GM23338 (cell line): ENCODE measurements around the gene ZNRF2. TPM values are rescaled to one million over a fixed set of nuclear protein-coding genes. Genes with fewer than 3 reads are reported as not detected.

ENCODE experiments used
- ATAC-seq: fragments of 200-7000 bp; cut with Tn5 transposase; 3 replicates; pipeline ENCODE4 v1.9.1; 2020
- DNase-seq: peaks from one replicate; pipeline ENCODE4 v3.0.0-alpha.2; 2015; ENCODE audit warnings: low spot score
- H2AFZ ChIP-seq: fragments of 200-600 bp; sonication (generic); 2 replicates; pipeline ENCODE4 v1.8.0; 2016; ENCODE audit warnings: antibody characterized with exemption, mild to moderate bottlenecking, moderate library complexity
- H3F3A ChIP-seq: fragments of 200-600 bp; sonication (generic); replicated peaks from 2 replicates; pipeline ENCODE4 v1.8.0; 2017; ENCODE audit warnings: antibody characterized with exemption, mixed run types, low read depth
- H3K27ac ChIP-seq: fragments of 200-600 bp; sonication (generic); 2 replicates; pipeline ENCODE4 v1.6.1; 2016; ENCODE audit warnings: low read depth
- H3K27me3 ChIP-seq: fragments of 200-600 bp; sonication (generic); 2 replicates; pipeline ENCODE4 v1.8.0; 2016; ENCODE audit warnings: mild to moderate bottlenecking, mixed run types, moderate library complexity; ENCODE audit not compliant: insufficient read depth
- H3K36me3 ChIP-seq: fragments of 200-600 bp; sonication (generic); 2 replicates; pipeline ENCODE4 v1.8.0; 2016; ENCODE audit warnings: mild to moderate bottlenecking; ENCODE audit not compliant: insufficient read depth
- H3K4me1 ChIP-seq: fragments of 200-600 bp; sonication (generic); 2 replicates; pipeline ENCODE4 v1.8.0; 2016; ENCODE audit warnings: mild to moderate bottlenecking, moderate library complexity; ENCODE audit not compliant: insufficient read depth
- H3K4me2 ChIP-seq: fragments of 200-600 bp; sonication (generic); 2 replicates; pipeline ENCODE4 v1.7.1; 2017; ENCODE audit warnings: mixed run types
- H3K4me3 ChIP-seq: fragments of 200-600 bp; sonication (generic); 2 replicates; pipeline ENCODE4 v1.6.1; 2016; ENCODE audit warnings: mixed run types
- H3K79me2 ChIP-seq: fragments of 200-600 bp; sonication (generic); replicated peaks from 2 replicates; pipeline ENCODE4 v1.8.0; 2017; ENCODE audit warnings: mild to moderate bottlenecking; ENCODE audit not compliant: insufficient read depth
- H3K9me2 ChIP-seq: fragments of 200-600 bp; sonication (generic); 2 replicates; pipeline ENCODE4 v1.8.0; 2017; ENCODE audit not compliant: insufficient read depth
- H4K20me1 ChIP-seq: fragments of 200-600 bp; sonication (generic); replicated peaks from 2 replicates; pipeline ENCODE4 v1.8.0; 2017; ENCODE audit warnings: mild to moderate bottlenecking; ENCODE audit not compliant: insufficient read depth
- H3K27ac Mint-ChIP-seq: 2 replicates; pipeline ENCODE4 v1.8.0; 2020; ENCODE audit warnings: inconsistent platforms, mild to moderate bottlenecking, moderate library complexity, mixed read lengths
- H3K27me3 Mint-ChIP-seq: 3 replicates; pipeline ENCODE4 v1.8.0; 2022; ENCODE audit warnings: low read depth, mild to moderate bottlenecking, moderate library complexity, mixed read lengths, inconsistent platforms; ENCODE audit not compliant: insufficient read depth, poor library complexity
- H3K36me3 Mint-ChIP-seq: 3 replicates; pipeline ENCODE4 v1.8.0; 2021; ENCODE audit warnings: low read depth, mild to moderate bottlenecking, inconsistent platforms, moderate library complexity, mixed read lengths
- H3K4me1 Mint-ChIP-seq: 3 replicates; pipeline ENCODE4 v1.8.0; 2020; ENCODE audit warnings: mild to moderate bottlenecking, inconsistent platforms, mixed read lengths
- H3K4me3 Mint-ChIP-seq: 3 replicates; pipeline ENCODE4 v1.8.0; 2021; ENCODE audit warnings: moderate library complexity, mild to moderate bottlenecking, inconsistent platforms, mixed read lengths
- H3K9me3 Mint-ChIP-seq: 3 replicates; pipeline ENCODE4 v1.8.0; 2020; ENCODE audit warnings: moderate library complexity, mild to moderate bottlenecking, inconsistent platforms, mixed read lengths
- CREB1 ChIP-seq: fragments of 250-450 bp; sonication (Bioruptor Pico); IDR thresholded peaks from 2 replicates; pipeline ENCODE4 v1.5.0; 2020; ENCODE audit warnings: low read depth, mild to moderate bottlenecking, moderate library complexity
- CTCF ChIP-seq, 2 experiments: fragments of 200-600 bp in 1 of 2; sonication (generic) in 1 of 2; conservative IDR thresholded peaks; 2 replicates each; pipeline versions ENCODE4 v1.5.1 to v1.6.1; 2016 to 2017; ENCODE audit warnings: antibody characterized with exemption in 2 of 2, low read depth in 2 of 2, mild to moderate bottlenecking in 2 of 2, moderate library complexity in 1 of 2
- ETS1 ChIP-seq: IDR thresholded peaks from 2 replicates; pipeline ENCODE4 v1.6.1; 2016; ENCODE audit warnings: antibody characterized with exemption
- EZH2 ChIP-seq: fragments of 200-600 bp; sonication (generic); IDR thresholded peaks from one replicate; pipeline ENCODE4 v1.8.0; 2017; ENCODE audit warnings: antibody characterized with exemption, mild to moderate bottlenecking, low read depth; ENCODE audit not compliant: unreplicated experiment
- EZH2phosphoT487 ChIP-seq: fragments of 200-600 bp; sonication (generic); IDR thresholded peaks from one replicate; pipeline ENCODE4 v1.8.1; 2018; ENCODE audit warnings: antibody characterized with exemption; ENCODE audit not compliant: unreplicated experiment
- NANOG ChIP-seq: IDR thresholded peaks from 2 replicates; pipeline ENCODE4 v1.6.1; 2016; ENCODE audit warnings: antibody characterized with exemption, borderline replicate concordance
- POLR2AphosphoS5 ChIP-seq: IDR thresholded peaks from 2 replicates; pipeline ENCODE4 v1.6.1; 2016; ENCODE audit warnings: antibody characterized with exemption, low read depth
- REST ChIP-seq: IDR thresholded peaks from one replicate; pipeline ENCODE4 v1.6.1; 2018; ENCODE audit warnings: antibody characterized with exemption; ENCODE audit not compliant: unreplicated experiment
- STAT1 ChIP-seq: IDR thresholded peaks from one replicate; pipeline ENCODE4 v1.6.1; 2016; ENCODE audit warnings: antibody characterized with exemption; ENCODE audit not compliant: unreplicated experiment
- ZNF114 ChIP-seq: fragments of 250-450 bp; sonication (Bioruptor Pico); IDR thresholded peaks from 2 replicates; pipeline ENCODE4 v1.5.0; 2020; ENCODE audit warnings: mild to moderate bottlenecking, moderate library complexity
- ZNF462 ChIP-seq: fragments of 250-450 bp; sonication (Bioruptor Pico); IDR thresholded peaks from 2 replicates; pipeline ENCODE4 v1.5.0; 2020; ENCODE audit warnings: mild to moderate bottlenecking, moderate library complexity
- polyA plus RNA-seq: library from polyadenylated mRNA; unstranded; fragments of >200 nt; fragmentation: Nextera tagmentation; extraction: Ambion mirVana; gene quantifications from 2 replicates; pipeline ENCODE4 v1.2.1, GENCODE V29; 2016
- total RNA-seq: library from RNA; depleted of rRNA; stranded (reverse); fragments of >200 nt; shearing (Covaris generic); gene quantifications from 2 replicates; pipeline ENCODE4 v1.2.3, GENCODE V29; 2014

Gene ZNRF2
- total and polyA plus RNA-seq, 2 experiments from 2014 or later = 6.0 to 34.7 TPM

GRCh38 chr7:30254717-30255063 is 29.7 kb upstream of the ZNRF2 start (continued):
- TF ChIP-seq CTCF (conservative IDR thresholded peaks at IDR 0.05; ENCODE audit: low read depth in 2 of 2) (no peak), EZH2 (no peak), NANOG (no peak), STAT1 (no peak)

GRCh38 chr7:30255064-30255769 is 29.2 kb upstream of the ZNRF2 start:
- no peak overlapping the region for H3K4me2 ChIP-seq
- no peaks in the 10 kb centered on the region for H3K79me2 ChIP-seq
- no peak overlapping the region for H3K27ac Mint-ChIP-seq
- no peaks in the 10 kb centered on the region for H4K20me1 ChIP-seq
- no peaks in the 10 kb centered on the region for H3K36me3 Mint-ChIP-seq
- H3K4me3 Mint-ChIP-seq = no peak overlapping the region
- H3K27me3 ChIP-seq = no peaks in the 10 kb centered on the region
- H3K9me3 Mint-ChIP-seq = no peaks in the 10 kb centered on the region
- no peaks in the 10 kb centered on the region for H3K4me1 ChIP-seq
- no peaks in the 10 kb centered on the region for H3K27me3 Mint-ChIP-seq
- H2AFZ ChIP-seq = no peak overlapping the region
- DNase-seq (no peak), ATAC-seq (no peak)
- H3F3A ChIP-seq = no peaks in the 10 kb centered on the region
- H3K4me3 ChIP-seq = no peak overlapping the region
- H3K36me3 ChIP-seq = no peaks in the 10 kb centered on the region
- H3K4me1 Mint-ChIP-seq = no peaks in the 10 kb centered on the region
- H3K9me2 ChIP-seq = peaks cover 6% of the 10 kb centered on the region; the same call in 1 of the 2 replicates
- H3K27ac ChIP-seq = no peak overlapping the region
- TF ChIP-seq STAT1 (no peak), ETS1 (no peak), ZNF114 (CRISPR knock-in tag) (no peak), ZNF462 (CRISPR knock-in tag) (no peak), REST (no peak), POLR2AphosphoS5 (no peak), CREB1 (CRISPR knock-in tag) (no peak), NANOG (no peak), EZH2 (no peak), EZH2phosphoT487 (no peak)
